GM23338 (cell line): ENCODE data around the gene COMMD4. TPM values are rescaled to one million over a fixed set of nuclear protein-coding genes. Genes with fewer than 3 reads are reported as not detected.

Experiments used
- ATAC-seq: fragments of 200-7000 bp; cut with Tn5 transposase; 3 replicates; pipeline ENCODE4 v1.9.1; 2020
- DNase-seq: peaks from one replicate; pipeline ENCODE4 v3.0.0-alpha.2; 2015; ENCODE audit warnings: low spot score
- H2AFZ ChIP-seq: fragments of 200-600 bp; sonication (generic); 2 replicates; pipeline ENCODE4 v1.8.0; 2016; ENCODE audit warnings: antibody characterized with exemption, mild to moderate bottlenecking, moderate library complexity
- H3F3A ChIP-seq: fragments of 200-600 bp; sonication (generic); replicated peaks from 2 replicates; pipeline ENCODE4 v1.8.0; 2017; ENCODE audit warnings: antibody characterized with exemption, mixed run types, low read depth
- H3K27ac ChIP-seq: fragments of 200-600 bp; sonication (generic); 2 replicates; pipeline ENCODE4 v1.6.1; 2016; ENCODE audit warnings: low read depth
- H3K27me3 ChIP-seq: fragments of 200-600 bp; sonication (generic); 2 replicates; pipeline ENCODE4 v1.8.0; 2016; ENCODE audit warnings: mild to moderate bottlenecking, mixed run types, moderate library complexity; ENCODE audit not compliant: insufficient read depth
- H3K36me3 ChIP-seq: fragments of 200-600 bp; sonication (generic); 2 replicates; pipeline ENCODE4 v1.8.0; 2016; ENCODE audit warnings: mild to moderate bottlenecking; ENCODE audit not compliant: insufficient read depth
- H3K4me1 ChIP-seq: fragments of 200-600 bp; sonication (generic); 2 replicates; pipeline ENCODE4 v1.8.0; 2016; ENCODE audit warnings: mild to moderate bottlenecking, moderate library complexity; ENCODE audit not compliant: insufficient read depth
- H3K4me2 ChIP-seq: fragments of 200-600 bp; sonication (generic); 2 replicates; pipeline ENCODE4 v1.7.1; 2017; ENCODE audit warnings: mixed run types
- H3K4me3 ChIP-seq: fragments of 200-600 bp; sonication (generic); 2 replicates; pipeline ENCODE4 v1.6.1; 2016; ENCODE audit warnings: mixed run types
- H3K79me2 ChIP-seq: fragments of 200-600 bp; sonication (generic); replicated peaks from 2 replicates; pipeline ENCODE4 v1.8.0; 2017; ENCODE audit warnings: mild to moderate bottlenecking; ENCODE audit not compliant: insufficient read depth
- H3K9me2 ChIP-seq: fragments of 200-600 bp; sonication (generic); 2 replicates; pipeline ENCODE4 v1.8.0; 2017; ENCODE audit not compliant: insufficient read depth
- H4K20me1 ChIP-seq: fragments of 200-600 bp; sonication (generic); replicated peaks from 2 replicates; pipeline ENCODE4 v1.8.0; 2017; ENCODE audit warnings: mild to moderate bottlenecking; ENCODE audit not compliant: insufficient read depth
- H3K27ac Mint-ChIP-seq: 2 replicates; pipeline ENCODE4 v1.8.0; 2020; ENCODE audit warnings: inconsistent platforms, mild to moderate bottlenecking, moderate library complexity, mixed read lengths
- H3K27me3 Mint-ChIP-seq: 3 replicates; pipeline ENCODE4 v1.8.0; 2022; ENCODE audit warnings: low read depth, mild to moderate bottlenecking, moderate library complexity, mixed read lengths, inconsistent platforms; ENCODE audit not compliant: insufficient read depth, poor library complexity
- H3K36me3 Mint-ChIP-seq: 3 replicates; pipeline ENCODE4 v1.8.0; 2021; ENCODE audit warnings: low read depth, mild to moderate bottlenecking, inconsistent platforms, moderate library complexity, mixed read lengths
- H3K4me1 Mint-ChIP-seq: 3 replicates; pipeline ENCODE4 v1.8.0; 2020; ENCODE audit warnings: mild to moderate bottlenecking, inconsistent platforms, mixed read lengths
- H3K4me3 Mint-ChIP-seq: 3 replicates; pipeline ENCODE4 v1.8.0; 2021; ENCODE audit warnings: moderate library complexity, mild to moderate bottlenecking, inconsistent platforms, mixed read lengths
- H3K9me3 Mint-ChIP-seq: 3 replicates; pipeline ENCODE4 v1.8.0; 2020; ENCODE audit warnings: moderate library complexity, mild to moderate bottlenecking, inconsistent platforms, mixed read lengths
- CREB1 ChIP-seq: fragments of 250-450 bp; sonication (Bioruptor Pico); IDR thresholded peaks from 2 replicates; pipeline ENCODE4 v1.5.0; 2020; ENCODE audit warnings: low read depth, mild to moderate bottlenecking, moderate library complexity
- CTCF ChIP-seq, 2 experiments: fragments of 200-600 bp in 1 of 2; sonication (generic) in 1 of 2; conservative IDR thresholded peaks; 2 replicates each; pipeline versions ENCODE4 v1.5.1 to v1.6.1; 2016 to 2017; ENCODE audit warnings: antibody characterized with exemption in 2 of 2, low read depth in 2 of 2, mild to moderate bottlenecking in 2 of 2, moderate library complexity in 1 of 2
- EZH2 ChIP-seq: fragments of 200-600 bp; sonication (generic); IDR thresholded peaks from one replicate; pipeline ENCODE4 v1.8.0; 2017; ENCODE audit warnings: antibody characterized with exemption, mild to moderate bottlenecking, low read depth; ENCODE audit not compliant: unreplicated experiment
- EZH2phosphoT487 ChIP-seq: fragments of 200-600 bp; sonication (generic); IDR thresholded peaks from one replicate; pipeline ENCODE4 v1.8.1; 2018; ENCODE audit warnings: antibody characterized with exemption; ENCODE audit not compliant: unreplicated experiment
- NANOG ChIP-seq: IDR thresholded peaks from 2 replicates; pipeline ENCODE4 v1.6.1; 2016; ENCODE audit warnings: antibody characterized with exemption, borderline replicate concordance
- REST ChIP-seq: IDR thresholded peaks from one replicate; pipeline ENCODE4 v1.6.1; 2018; ENCODE audit warnings: antibody characterized with exemption; ENCODE audit not compliant: unreplicated experiment
- STAT1 ChIP-seq: IDR thresholded peaks from one replicate; pipeline ENCODE4 v1.6.1; 2016; ENCODE audit warnings: antibody characterized with exemption; ENCODE audit not compliant: unreplicated experiment
- ZNF114 ChIP-seq: fragments of 250-450 bp; sonication (Bioruptor Pico); IDR thresholded peaks from 2 replicates; pipeline ENCODE4 v1.5.0; 2020; ENCODE audit warnings: mild to moderate bottlenecking, moderate library complexity
- ZNF331 ChIP-seq: fragments of 250-450 bp; sonication (Bioruptor Pico); IDR thresholded peaks from 2 replicates; pipeline ENCODE4 v1.5.0; 2020; ENCODE audit warnings: low read depth, mild to moderate bottlenecking, moderate library complexity
- polyA plus RNA-seq: library from polyadenylated mRNA; unstranded; fragments of >200 nt; fragmentation: Nextera tagmentation; extraction: Ambion mirVana; gene quantifications from 2 replicates; pipeline ENCODE4 v1.2.1, GENCODE V29; 2016
- total RNA-seq: library from RNA; depleted of rRNA; stranded (reverse); fragments of >200 nt; shearing (Covaris generic); gene quantifications from 2 replicates; pipeline ENCODE4 v1.2.3, GENCODE V29; 2014

The COMMD4 gene
- total and polyA plus RNA-seq, 2 experiments from 2014 or later = 131 TPM

GRCh38 chr15:75356517-75356916 is 20.7 kb downstream of the COMMD4 start (continued):
- TF ChIP-seq REST (no peak), ZNF331 (no peak), STAT1 (no peak)

GRCh38 chr15:75357976-75358673 is 22.3 kb downstream of the COMMD4 start:
- H2AFZ ChIP-seq = no peak overlapping the region
- no peaks in the 10 kb centered on the region for H3K9me3 Mint-ChIP-seq
- H3K4me1 Mint-ChIP-seq = no peaks in the 10 kb centered on the region; the same call in 2 of the 3 replicates
- H3K27ac Mint-ChIP-seq = no peak overlapping the region
- H3K4me3 Mint-ChIP-seq = no peak overlapping the region
- H3K27me3 ChIP-seq = no peaks in the 10 kb centered on the region
- H3K36me3 Mint-ChIP-seq = peaks cover 14% of the 10 kb centered on the region
- no peaks in the 10 kb centered on the region for H3K36me3 ChIP-seq
- no peaks in the 10 kb centered on the region for H3K4me1 ChIP-seq
- DNase-seq (no peak), ATAC-seq (no peak)
- no peaks in the 10 kb centered on the region for H3K9me2 ChIP-seq
- no peaks in the 10 kb centered on the region for H3K79me2 ChIP-seq
- H3F3A ChIP-seq = no peaks in the 10 kb centered on the region
- no peak overlapping the region for H3K27ac ChIP-seq
- H3K27me3 Mint-ChIP-seq = peaks cover 13% of the 10 kb centered on the region
- no peak overlapping the region for H3K4me2 ChIP-seq
- H4K20me1 ChIP-seq = no peaks in the 10 kb centered on the region
- H3K4me3 ChIP-seq = no peak overlapping the region
- TF ChIP-seq NANOG (no peak), CTCF (conservative IDR thresholded peaks at IDR 0.05; ENCODE audit: low read depth in 2 of 2) (no peak), EZH2phosphoT487 (no peak), ZNF114 (CRISPR knock-in tag) (no peak), CREB1 (CRISPR knock-in tag) (no peak), EZH2 (no peak), REST (no peak), ZNF331 (no peak)
